Hematopoietic multipotent progenitor cell treated with erythropoietin and hydrocortisone succinate and interleukin-3 and kit ligand, for 15 days (in vitro differentiated cells): Measurements from ENCODE around the gene NRIP1.

ENCODE experiments used
- DNase-seq: peaks from one replicate; pipeline ENCODE4 v3.0.0-alpha.2; 2015; ENCODE audit warnings: low spot score

Gene NRIP1

DNA sequence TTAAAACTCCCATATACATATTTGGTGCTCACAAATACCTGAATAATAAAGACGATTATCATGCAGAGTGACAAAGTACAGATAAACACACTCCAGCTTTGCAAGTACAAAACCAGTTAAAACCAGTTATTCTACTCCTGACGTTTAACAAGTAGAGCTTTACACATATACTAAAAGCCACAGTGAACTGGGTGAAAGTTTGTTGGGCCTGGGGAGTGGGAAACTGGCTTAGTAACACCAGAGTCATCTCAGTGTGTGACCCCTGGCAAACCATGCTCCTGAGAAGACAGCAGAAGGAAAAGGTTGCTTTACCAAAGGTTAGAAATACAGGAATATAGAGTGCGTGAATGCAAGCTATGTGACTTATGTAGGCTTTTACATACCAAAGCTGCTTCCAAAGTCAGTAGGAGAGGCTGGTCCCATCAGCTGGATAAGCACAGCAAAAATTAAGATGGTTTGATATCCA, 148.1 kb downstream of the NRIP1 start:
- no peak for DNase-seq

DNA sequence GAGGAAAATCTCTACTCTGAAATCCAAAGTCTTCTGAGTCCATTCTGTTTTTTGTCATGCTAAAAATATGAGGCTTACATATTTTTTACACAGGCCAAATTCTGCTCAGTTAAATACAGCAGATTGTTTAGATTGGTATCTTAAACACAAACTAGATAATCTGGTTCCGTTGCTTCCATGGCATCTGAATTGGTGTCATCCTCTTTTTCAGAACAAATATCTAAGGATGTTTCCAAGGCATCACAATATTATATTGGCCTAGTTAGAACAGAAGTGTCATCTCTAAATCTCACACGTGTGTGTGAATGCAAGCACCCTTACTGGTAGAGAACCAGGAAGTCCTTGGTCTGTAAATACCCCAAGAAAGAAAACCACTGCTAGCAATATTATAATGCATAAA, 151.2 kb downstream of the NRIP1 start:
- no peak for DNase-seq

DNA sequence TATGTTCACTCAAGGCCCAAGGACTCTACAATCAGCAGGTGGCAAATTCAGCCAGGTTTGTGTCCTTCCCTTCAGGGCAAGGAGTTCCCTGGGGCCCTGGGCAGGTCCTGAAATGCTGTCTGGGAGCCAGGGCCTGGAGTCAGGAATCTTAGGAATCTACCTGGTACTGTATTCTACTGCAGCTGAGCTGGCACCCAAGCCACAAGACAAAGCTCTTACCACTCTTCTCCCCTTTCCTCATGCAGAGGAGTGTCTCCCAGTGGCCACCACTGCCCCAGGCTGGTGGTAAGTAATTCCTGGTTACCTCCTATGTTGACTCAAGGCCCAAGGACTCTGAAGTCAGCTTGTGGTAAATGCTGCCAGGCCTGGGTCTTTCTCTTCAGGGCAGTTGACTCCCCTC, 153.4 kb downstream of the NRIP1 start:
- DNase-seq = no peak
